Endodermal cell (in vitro differentiated cells): ENCODE measurements around the gene KCNN3. TPM values are rescaled to one million over a fixed set of nuclear protein-coding genes. Genes with fewer than 3 reads are reported as not detected.

Source experiments
- DNase-seq: peaks from one replicate; pipeline ENCODE4 v3.0.0-alpha.2; 2017
- H3K27ac ChIP-seq: 2 replicates; pipeline ENCODE4 v1.5.1; 2013; ENCODE audit warnings: mild to moderate bottlenecking, low read depth, low read length, moderate library complexity
- H3K27me3 ChIP-seq: 2 replicates; pipeline ENCODE4 v1.6.1; 2013; ENCODE audit warnings: mild to moderate bottlenecking, low read length, moderate library complexity; ENCODE audit not compliant: insufficient read depth, control insufficient read depth, poor library complexity, severe bottlenecking
- H3K36me3 ChIP-seq: 2 replicates; pipeline ENCODE4 v1.7.0; 2013; ENCODE audit warnings: mild to moderate bottlenecking, low read length, moderate library complexity; ENCODE audit not compliant: control insufficient read depth, insufficient read depth
- H3K4me1 ChIP-seq: one replicate; pipeline ENCODE4 v1.7.0; 2013; ENCODE audit warnings: low read length; ENCODE audit not compliant: control insufficient read depth, insufficient read depth
- H3K4me3 ChIP-seq: 2 replicates; pipeline ENCODE4 v1.5.1; 2013; ENCODE audit warnings: mild to moderate bottlenecking, low read length, moderate library complexity
- H3K9ac ChIP-seq: 2 replicates; pipeline ENCODE4 v1.6.1; 2013; ENCODE audit warnings: mild to moderate bottlenecking, low read length, moderate library complexity; ENCODE audit not compliant: poor library complexity, severe bottlenecking; ENCODE audit errors: extremely low read depth
- H3K9me3 ChIP-seq: 2 replicates; pipeline ENCODE4 v1.6.1; 2013; ENCODE audit warnings: mild to moderate bottlenecking, low read length, moderate library complexity; ENCODE audit not compliant: control insufficient read depth
- H3K27ac Mint-ChIP-seq: 2 replicates; pipeline ENCODE4 v1.8.0; 2020; ENCODE audit warnings: mixed read lengths
- H3K27me3 Mint-ChIP-seq: 2 replicates; pipeline ENCODE4 v1.8.0; 2021; ENCODE audit warnings: mild to moderate bottlenecking, mixed read lengths; ENCODE audit not compliant: insufficient read depth
- H3K36me3 Mint-ChIP-seq: 2 replicates; pipeline ENCODE4 v1.8.0; 2020; ENCODE audit warnings: low read depth, mixed read lengths
- H3K4me1 Mint-ChIP-seq: 2 replicates; pipeline ENCODE4 v1.8.0; 2020; ENCODE audit warnings: mixed read lengths
- H3K4me3 Mint-ChIP-seq: 2 replicates; pipeline ENCODE4 v1.8.0; 2020; ENCODE audit warnings: mild to moderate bottlenecking, moderate library complexity, mixed read lengths
- H3K9me3 Mint-ChIP-seq: 2 replicates; pipeline ENCODE4 v1.8.0; 2020; ENCODE audit warnings: mild to moderate bottlenecking, mixed read lengths
- WGBS, 2 experiments: methylation state at CpG; one replicate each; pipeline versions ENCODE4 v1.1.5 to v1.1.7; 2013; ENCODE audit warnings: missing lambda C conversion rate in 2 of 2, mixed read lengths in 1 of 2; ENCODE audit not compliant: insufficient coverage in 1 of 2, insufficient read length in 1 of 2; 5-methylcytosine and 5-hydroxymethylcytosine counted together
- total RNA-seq, 2 donors: library from RNA; stranded (reverse); fragmentation: NEBNext Ultra II Directional in 1 of 2; extraction: Animal tissue kit (Norgen Biotek cat#: 25700) in 1 of 2; gene quantifications; 2 replicates in 1 of 2; 3 replicates in 1 of 2; pipeline ENCODE4 v1.2.1, GENCODE V29; 2021
- TF ChIP-seq, protein P1 (sequence below): fragments of 200-600 bp; sonication (generic); conservative IDR thresholded peaks from 2 replicates; pipeline ENCODE4 v1.5.0; 2021; ENCODE audit warnings: antibody characterized with exemption, mild to moderate bottlenecking

KCNN3 gene
- total RNA-seq, 2 donors from 2014 or later, result 0.57 to 0.75 TPM

DNA sequence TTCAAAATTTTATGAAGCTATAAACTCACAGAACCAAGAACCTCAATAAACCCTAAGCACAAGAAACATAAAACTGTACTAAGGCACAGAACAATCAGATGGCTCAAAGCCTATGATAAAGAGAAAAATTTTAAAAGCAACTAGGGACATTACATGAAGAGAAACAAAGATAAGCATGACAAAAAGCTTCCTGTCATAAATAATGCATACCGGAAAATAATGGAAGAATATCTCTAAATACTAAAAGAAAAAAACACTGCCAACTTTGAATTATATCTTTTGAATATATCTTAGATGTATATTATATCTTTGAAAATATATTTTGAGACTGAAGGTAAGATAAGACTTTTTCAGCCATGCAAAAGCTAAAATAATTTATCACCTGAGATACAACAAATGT is 21.4 kb upstream of the KCNN3 start:
- Histone ChIP-seq H3K4me3 (no peak overlapping the region), H3K36me3 (no peaks in the 10 kb centered on the region), H3K9ac (no peak overlapping the region), H3K27me3 (no peaks in the 10 kb centered on the region), H3K27ac (no peak overlapping the region), H3K4me1 (no peaks in the 10 kb centered on the region), H3K9me3 (no peaks in the 10 kb centered on the region)
- Mint-ChIP-seq H3K27me3 (peaks cover 9% of the 10 kb centered on the region), H3K27ac (no peak overlapping the region), H3K4me1 (no peaks in the 10 kb centered on the region), H3K9me3 (peaks cover 3% of the 10 kb centered on the region), H3K36me3 (no peaks in the 10 kb centered on the region), H3K4me3 (no peak overlapping the region)
- DNase-seq, result no peak
- no CpG with 5 or more reads among the region's 1 CpG for WGBS, 2 experiments
- TF ChIP-seq, protein P1, sequence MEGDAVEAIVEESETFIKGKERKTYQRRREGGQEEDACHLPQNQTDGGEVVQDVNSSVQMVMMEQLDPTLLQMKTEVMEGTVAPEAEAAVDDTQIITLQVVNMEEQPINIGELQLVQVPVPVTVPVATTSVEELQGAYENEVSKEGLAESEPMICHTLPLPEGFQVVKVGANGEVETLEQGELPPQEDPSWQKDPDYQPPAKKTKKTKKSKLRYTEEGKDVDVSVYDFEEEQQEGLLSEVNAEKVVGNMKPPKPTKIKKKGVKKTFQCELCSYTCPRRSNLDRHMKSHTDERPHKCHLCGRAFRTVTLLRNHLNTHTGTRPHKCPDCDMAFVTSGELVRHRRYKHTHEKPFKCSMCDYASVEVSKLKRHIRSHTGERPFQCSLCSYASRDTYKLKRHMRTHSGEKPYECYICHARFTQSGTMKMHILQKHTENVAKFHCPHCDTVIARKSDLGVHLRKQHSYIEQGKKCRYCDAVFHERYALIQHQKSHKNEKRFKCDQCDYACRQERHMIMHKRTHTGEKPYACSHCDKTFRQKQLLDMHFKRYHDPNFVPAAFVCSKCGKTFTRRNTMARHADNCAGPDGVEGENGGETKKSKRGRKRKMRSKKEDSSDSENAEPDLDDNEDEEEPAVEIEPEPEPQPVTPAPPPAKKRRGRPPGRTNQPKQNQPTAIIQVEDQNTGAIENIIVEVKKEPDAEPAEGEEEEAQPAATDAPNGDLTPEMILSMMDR, result no peak

DNA sequence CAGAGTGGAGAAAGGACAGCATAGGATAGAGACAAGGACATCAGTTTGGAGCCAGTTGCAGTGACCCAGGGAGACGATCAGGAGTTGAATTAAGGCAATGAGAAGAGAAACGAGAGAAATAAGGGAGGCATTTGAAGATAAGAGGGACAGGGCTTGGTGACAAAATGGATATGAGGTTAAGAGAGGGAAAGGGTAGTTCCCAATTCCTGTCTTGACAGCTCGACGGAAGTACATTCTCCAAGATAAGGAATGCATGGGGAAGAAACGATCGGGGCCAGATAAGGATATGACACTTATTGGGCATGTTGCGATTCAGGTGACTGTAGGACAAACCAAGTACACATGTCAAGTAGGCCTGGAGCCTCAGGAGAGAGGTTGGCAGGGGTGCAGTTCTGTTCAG is 18.7 kb upstream of the KCNN3 start:
- no peaks in the 10 kb centered on the region for H3K9me3 ChIP-seq
- no peaks in the 10 kb centered on the region for H3K36me3 Mint-ChIP-seq
- no peaks in the 10 kb centered on the region for H3K4me1 ChIP-seq
- H3K9ac ChIP-seq, result no peak overlapping the region
- H3K4me3 ChIP-seq, result no peak overlapping the region
- H3K9me3 Mint-ChIP-seq, result peaks cover 3% of the 10 kb centered on the region
- no peaks in the 10 kb centered on the region for H3K27me3 ChIP-seq
- peaks cover 9% of the 10 kb centered on the region for H3K27me3 Mint-ChIP-seq
- H3K36me3 ChIP-seq, result no peaks in the 10 kb centered on the region
- no peaks in the 10 kb centered on the region for H3K4me1 Mint-ChIP-seq
- no peak overlapping the region for H3K27ac ChIP-seq
- H3K27ac Mint-ChIP-seq, result no peak overlapping the region
- whole genome bisulfite sequencing, 2 experiments, result 89 to 95% methylated on average over 7 of the region's 7 CpGs
- no peak overlapping the region for H3K4me3 Mint-ChIP-seq
- TF ChIP-seq, protein P1, result no peak
- no peak for DNase-seq

DNA sequence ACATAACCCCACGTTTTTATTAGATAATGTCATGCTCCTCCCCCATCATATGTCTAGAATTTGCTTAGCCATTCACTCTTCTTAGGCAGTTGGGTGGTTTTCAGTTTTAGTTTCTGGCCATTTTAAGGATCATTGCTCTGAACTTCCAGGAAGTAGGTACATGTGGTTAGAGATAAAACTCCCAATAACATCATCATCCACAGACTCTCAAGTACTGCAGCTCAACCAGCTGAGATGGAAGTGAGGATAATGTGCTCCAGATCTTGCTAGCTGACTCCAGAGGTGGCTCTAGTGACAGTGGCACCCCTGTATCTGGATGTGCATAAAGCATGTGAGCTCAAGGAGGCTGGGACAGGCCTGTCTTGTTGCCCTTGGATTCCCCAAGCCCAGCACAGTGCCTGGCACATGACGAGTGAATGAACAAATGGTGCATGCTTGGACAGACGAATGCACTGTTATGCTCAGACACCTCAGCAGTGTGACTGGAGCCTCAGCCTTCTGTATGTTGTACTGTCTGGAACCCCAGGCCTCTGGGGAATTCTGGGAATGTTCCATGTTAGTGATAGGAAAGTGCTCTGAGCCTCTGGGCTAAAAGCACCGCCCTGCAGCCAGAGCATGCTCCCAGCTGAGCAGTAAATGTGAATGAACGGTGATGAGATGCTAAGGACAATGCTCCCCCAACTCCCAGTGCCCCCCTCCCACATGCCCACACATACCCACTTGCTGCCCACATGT is 16.4 kb upstream of the KCNN3 start:
- no peak overlapping the region for H3K4me3 ChIP-seq
- no peaks in the 10 kb centered on the region for H3K4me1 Mint-ChIP-seq
- peak; percentile 32 for DNase-seq
- H3K36me3 Mint-ChIP-seq, result no peaks in the 10 kb centered on the region
- H3K27me3 Mint-ChIP-seq, result peaks cover 9% of the 10 kb centered on the region
- H3K4me1 ChIP-seq, result peaks cover 3% of the 10 kb centered on the region
- 78 to 92% methylated on average over 2 to 5 of the region's 5 CpGs for WGBS, 2 experiments
- H3K27ac Mint-ChIP-seq, result no peak overlapping the region
- no peaks in the 10 kb centered on the region for H3K27me3 ChIP-seq
- H3K27ac ChIP-seq, result no peak overlapping the region
- H3K9me3 Mint-ChIP-seq, result no peaks in the 10 kb centered on the region
- H3K4me3 Mint-ChIP-seq, result no peak overlapping the region
- TF ChIP-seq, protein P1, result no peak
- no peaks in the 10 kb centered on the region for H3K36me3 ChIP-seq
- H3K9me3 ChIP-seq, result no peaks in the 10 kb centered on the region
- no peak overlapping the region for H3K9ac ChIP-seq
